ENCODE measurements around the gene PARVA. TPM values are rescaled to one million over a fixed set of nuclear protein-coding genes. Genes with fewer than 3 reads are reported as not detected.

The PARVA gene
- polyA plus RNA-seq, 2 of the 4 experiments (the other 2 are of a cell fraction) = 25.5 to 26.1 TPM

GRCh38 chr11:12559011-12559410 lies 181.6 kb downstream of the PARVA start:
- ATAC-seq (no peak), DNase-seq (ENCODE audit: low read depth in 1 of 2, low spot score in 1 of 2) (no peak), FAIRE-seq (peak; percentile 51)
- Histone ChIP-seq H3K4me1 (peaks cover 25% of the 10 kb centered on the region), H3K9me3 (peaks cover 6% of the 10 kb centered on the region; the same call in 1 of the 3 replicates), H3K27ac (peak overlapping the region in 1 of 2 experiments; percentile 84; a peak in 2 of 6 replicates), H3K4me3 (no peak overlapping the region), H3K4me2 (no peak overlapping the region)
- WGBS (ENCODE audit: missing lambda C conversion rate) = 46% methylated on average over 3 of the region's 3 CpGs
- ChIA-PET CTCF (interaction anchor here (1.5 to 2.3 kb wide), 2 partner anchors 28 to 40 kb away, joined by 3 to 5 read pairs; no protein-coding TSS in a partner anchor), POLR2A (no interaction called here)
- TF ChIP-seq NPAS2 (CRISPR knock-in tag; IDR thresholded peaks at IDR 0.05; ENCODE audit: borderline replicate concordance) (no peak), RNF2 (IDR thresholded peaks at IDR 0.05; ENCODE audit: borderline replicate concordance, low read depth) (no peak), HOXA7 (CRISPR knock-in tag; IDR thresholded peaks at IDR 0.05) (no peak), ZC3H11A (IDR thresholded peaks at IDR 0.05) (no peak), MYC (IDR thresholded peaks at IDR 0.05; ENCODE audit: borderline replicate concordance, low read length) (no peak), JUNB (IDR thresholded peaks at IDR 0.05) (no peak), SMC3 (IDR thresholded peaks at IDR 0.05) (no peak), EHF (CRISPR knock-in tag; IDR thresholded peaks at IDR 0.05) (no peak), HEYL (CRISPR knock-in tag; IDR thresholded peaks at IDR 0.05) (no peak)
- TF ChIP-seq, protein P1, sequence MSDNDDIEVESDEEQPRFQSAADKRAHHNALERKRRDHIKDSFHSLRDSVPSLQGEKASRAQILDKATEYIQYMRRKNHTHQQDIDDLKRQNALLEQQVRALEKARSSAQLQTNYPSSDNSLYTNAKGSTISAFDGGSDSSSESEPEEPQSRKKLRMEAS (IDR thresholded peaks at IDR 0.05) = no peak

DNA sequence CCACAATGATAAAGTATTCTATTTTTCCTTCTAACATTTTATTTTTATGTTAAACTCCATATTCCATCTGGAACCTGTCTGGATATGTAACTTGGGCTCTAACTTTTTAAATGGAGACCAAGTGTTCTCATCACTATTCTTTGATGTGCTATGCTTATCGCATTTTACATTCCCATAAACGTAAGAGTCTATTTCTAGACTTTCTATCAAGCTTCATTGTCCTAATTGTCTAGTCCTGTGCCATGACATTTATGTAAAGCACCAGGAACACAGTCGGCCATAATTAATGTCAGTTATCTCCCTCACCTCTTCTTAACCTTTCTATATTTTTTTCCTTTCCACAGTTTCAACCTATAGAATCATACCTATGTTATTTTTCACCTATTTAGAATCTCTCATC lies 183.0 kb downstream of the PARVA start:
- Histone ChIP-seq H3K4me1 (peaks cover 23% of the 10 kb centered on the region), H3K9me3 (no peaks in the 10 kb centered on the region), H3K4me3 (no peak overlapping the region), H3K4me2 (no peak overlapping the region), H3K27ac (no peak overlapping the region)
- ChIA-PET POLR2A (no interaction called here), CTCF (interaction anchor here (1.2 kb wide), 1 partner anchor 12 kb away, joined by 4 read pairs; no protein-coding TSS in a partner anchor)
- DNase-seq (ENCODE audit: low read depth in 1 of 2, low spot score in 1 of 2) (no peak), FAIRE-seq (no peak), ATAC-seq (no peak)
- TF ChIP-seq RARB (CRISPR knock-in tag; IDR thresholded peaks at IDR 0.05) = no peak
- TF ChIP-seq ZFP36 (IDR thresholded peaks at IDR 0.05; ENCODE audit: borderline replicate concordance, partially characterized antibody) = no peak
- TF ChIP-seq ESRRA (IDR thresholded peaks at IDR 0.05; ENCODE audit: borderline replicate concordance, low read length) = no peak
- TF ChIP-seq FOSL2 (IDR thresholded peaks at IDR 0.05) = no peak
- TF ChIP-seq FOSL2 (CRISPR knock-in tag; IDR thresholded peaks at IDR 0.05) = no peak
- no peak for TF ChIP-seq PBX3 (IDR thresholded peaks at IDR 0.05)
- TF ChIP-seq ZSCAN20 (CRISPR knock-in tag; IDR thresholded peaks at IDR 0.05) = no peak
- WGBS (ENCODE audit: missing lambda C conversion rate) = 75% methylated on average over 3 of the region's 3 CpGs

- ChIA-PET CTCF (interaction anchor here (1.1 to 1.2 kb wide), 2 partner anchors 12 to 403 kb away, joined by 3 to 4 read pairs; no protein-coding TSS in a partner anchor), POLR2A (no interaction called here)
- no peak for FAIRE-seq
- H3K9me3 ChIP-seq = no peaks in the 10 kb centered on the region
- H3K4me3 ChIP-seq = no peak overlapping the region
- 48% methylated on average over 2 of the region's 2 CpGs for WGBS (ENCODE audit: missing lambda C conversion rate)
- H3K4me1 ChIP-seq = peaks cover 18% of the 10 kb centered on the region
- DNase-seq (ENCODE audit: low read depth in 1 of 2, low spot score in 1 of 2) = no peak
- H3K27ac ChIP-seq = no peak overlapping the region
- TF ChIP-seq HOXB13 (CRISPR knock-in tag; IDR thresholded peaks at IDR 0.05; ENCODE audit: low read depth) (no peak), MAFK (IDR thresholded peaks at IDR 0.05; ENCODE audit: partially characterized antibody) (no peak), TFCP2L1 (CRISPR knock-in tag; IDR thresholded peaks at IDR 0.05) (no peak), BHLHE40 (IDR thresholded peaks at IDR 0.05; ENCODE audit: low read depth, low read length) (no peak), RAD21 (conservative IDR thresholded peaks at IDR 0.05 in 1 of 2, IDR thresholded peaks at IDR 0.05 in 1 of 2) (no peak), EHMT2 (IDR thresholded peaks at IDR 0.05; ENCODE audit: low read depth) (no peak)
- no peak for ATAC-seq
- H3K4me2 ChIP-seq = no peak overlapping the region
Observed at GRCh38 chr11:12560861-12561260, 183.5 kb downstream of the PARVA start.

All from A549 (cell line).